ENCODE results near the gene TMEM39B. TPM values are rescaled to one million over a fixed set of nuclear protein-coding genes. Genes with fewer than 3 reads are reported as not detected.

TMEM39B gene
- total and polyA plus RNA-seq, 2 donors (not counting 3 experiments of a cell fraction or from before 2014, with no cell fraction given) = 47.3 to 64.3 TPM

GRCh38 chr1:32042330-32042729 is 30.4 kb upstream of the TMEM39B start:
- BruUV-seq (replicated peaks) = no TSS peak
- CTCF ChIA-PET = interaction anchor here (1.0 kb wide), 1 partner anchor 13 kb away, joined by 4 read pairs; no protein-coding TSS in a partner anchor
- intact Hi-C loops (cut with micrococcal nuclease) (no loop called here), dilution Hi-C loops (cut with MboI; ENCODE audit: extremely low pct_ligation_motif_present, low sequenced_read_pairs) (no loop called here)
- Histone ChIP-seq H3K9me3 (replicated peaks; ENCODE audit: control insufficient read depth, insufficient read depth, low read length) (no peaks in the 10 kb centered on the region), H3K36me3 (ENCODE audit: control insufficient read depth in 2 of 2, extremely low read depth in 1 of 2, insufficient read depth in 2 of 2, low read length in 2 of 2) (peaks cover 40 to 68% of the 10 kb centered on the region in 2 experiments), H3K27ac (ENCODE audit: insufficient read depth, low read depth, low read length) (no peak overlapping the region), H3K27me3 (ENCODE audit: control insufficient read depth in 2 of 2, insufficient read depth in 2 of 2, low read length in 2 of 2) (no peaks in the 10 kb centered on the region), H2AFZ (ENCODE audit: low read depth, low read length) (no peak overlapping the region), H3K79me2 (ENCODE audit: control insufficient read depth, insufficient read depth, low read length) (peaks cover 42% of the 10 kb centered on the region), H3K4me3 (replicated peaks in 1 of 3; ENCODE audit: insufficient read depth in 1 of 3, low read depth in 1 of 3, low read length in 3 of 3) (no peak overlapping the region), H4K20me1 (replicated peaks; ENCODE audit: control insufficient read depth, extremely low read depth, insufficient read depth, low read length) (no peaks in the 10 kb centered on the region), H3K4me2 (ENCODE audit: insufficient read depth, low read length) (no peak overlapping the region), H3K9ac (replicated peaks; ENCODE audit: extremely low read depth, insufficient read depth, low read length) (no peak overlapping the region), H3K4me1 (ENCODE audit: control insufficient read depth, extremely low read depth, insufficient read depth, low read length) (no peaks in the 10 kb centered on the region), H3K9me1 (replicated peaks; ENCODE audit: control insufficient read depth, extremely low read depth, insufficient read depth, low read length) (no peaks in the 10 kb centered on the region)
- POLR2A ChIA-PET = no interaction called here
- DNase-seq (ENCODE audit: low read depth, low spot score) (no peak), FAIRE-seq (no peak)
- TF ChIP-seq POLR2AphosphoS5 (IDR thresholded peaks at IDR 0.05; ENCODE audit: insufficient read depth, low read depth, low read length) (no peak), EZH2 (IDR thresholded peaks at IDR 0.05; ENCODE audit: borderline replicate concordance, low read depth, low read length, severe bottlenecking) (no peak), POLR2A (IDR thresholded peaks at IDR 0.05; ENCODE audit: low read depth, low read length) (no peak), GATA2 (IDR thresholded peaks at IDR 0.05; ENCODE audit: insufficient read depth, insufficient read length, low read depth, low read length) (no peak)

GRCh38 chr1:32044234-32044633 is 28.5 kb upstream of the TMEM39B start:
- POLR2A ChIA-PET = interaction anchor here (0.6 kb wide), 1 partner anchor 62 kb away, joined by 3 read pairs; no protein-coding TSS in a partner anchor
- BruUV-seq (replicated peaks) = no TSS peak
- Histone ChIP-seq H3K4me2 (ENCODE audit: insufficient read depth, low read length) (no peak overlapping the region), H3K79me2 (ENCODE audit: control insufficient read depth, insufficient read depth, low read length) (peaks cover 41% of the 10 kb centered on the region), H3K4me3 (replicated peaks in 1 of 3; ENCODE audit: insufficient read depth in 1 of 3, low read depth in 1 of 3, low read length in 3 of 3) (no peak overlapping the region), H3K9ac (replicated peaks; ENCODE audit: extremely low read depth, insufficient read depth, low read length) (no peak overlapping the region), H3K36me3 (ENCODE audit: control insufficient read depth in 2 of 2, extremely low read depth in 1 of 2, insufficient read depth in 2 of 2, low read length in 2 of 2) (peaks cover 37 to 66% of the 10 kb centered on the region in 2 experiments), H3K9me1 (replicated peaks; ENCODE audit: control insufficient read depth, extremely low read depth, insufficient read depth, low read length) (no peaks in the 10 kb centered on the region), H3K9me3 (replicated peaks; ENCODE audit: control insufficient read depth, insufficient read depth, low read length) (no peaks in the 10 kb centered on the region), H3K27ac (ENCODE audit: insufficient read depth, low read depth, low read length) (no peak overlapping the region), H3K27me3 (ENCODE audit: control insufficient read depth in 2 of 2, insufficient read depth in 2 of 2, low read length in 2 of 2) (no peaks in the 10 kb centered on the region), H4K20me1 (replicated peaks; ENCODE audit: control insufficient read depth, extremely low read depth, insufficient read depth, low read length) (no peaks in the 10 kb centered on the region), H3K4me1 (ENCODE audit: control insufficient read depth, extremely low read depth, insufficient read depth, low read length) (no peaks in the 10 kb centered on the region), H2AFZ (ENCODE audit: low read depth, low read length) (no peak overlapping the region)
- CTCF ChIA-PET = interaction anchor here (2.1 kb wide), 1 partner anchor 18 kb away, joined by 17 read pairs; no protein-coding TSS in a partner anchor
- TF ChIP-seq FOS (IDR thresholded peaks at IDR 0.05; ENCODE audit: borderline replicate concordance, insufficient read depth, low read length) (no peak), JUN (IDR thresholded peaks at IDR 0.05; ENCODE audit: borderline replicate concordance, insufficient read depth, insufficient read length, low read depth) (no peak), MYC (IDR thresholded peaks at IDR 0.05; ENCODE audit: low read depth, low read length) (no peak), GATA2 (IDR thresholded peaks at IDR 0.05; ENCODE audit: insufficient read depth, insufficient read length, low read depth, low read length) (no peak), EZH2 (IDR thresholded peaks at IDR 0.05; ENCODE audit: borderline replicate concordance, low read depth, low read length, severe bottlenecking) (no peak)
- FAIRE-seq = no peak
- dilution Hi-C loops (cut with MboI; ENCODE audit: extremely low pct_ligation_motif_present, low sequenced_read_pairs) (no loop called here), intact Hi-C loops (cut with micrococcal nuclease) (no loop called here)
- DNase-seq (ENCODE audit: low read depth, low spot score) = no peak
